ENCODE results near the gene TESK1. TPM values are rescaled to one million over a fixed set of nuclear protein-coding genes. Genes with fewer than 3 reads are reported as not detected.

TESK1 gene
- total RNA-seq, 1 donor from 2014 or later, result 42.4 TPM

- peak; percentile 98 for TF ChIP-seq CTCF (conservative IDR thresholded peaks at IDR 0.05)
- H3K36me3 Mint-ChIP-seq, result peaks cover 5% of the 10 kb centered on the region
- peaks cover 19% of the 10 kb centered on the region for H3K4me1 Mint-ChIP-seq (ENCODE audit: unreplicated experiment)
Observed at GRCh38 chr9:35603986-35604577, 980 bp upstream of the TESK1 start.

GRCh38 chr9:35605351-35606137, 482 bp downstream of the TESK1 start:
- Mint-ChIP-seq H3K27me3 (no peaks in the 10 kb centered on the region), H3K27ac (no peak overlapping the region), H3K4me3 (peak overlapping the region; percentile 89), H3K36me3 (peaks cover 7% of the 10 kb centered on the region), H3K9me3 (peaks cover 5% of the 10 kb centered on the region), H3K4me1 (ENCODE audit: unreplicated experiment) (peaks cover 19% of the 10 kb centered on the region)
- no peak for TF ChIP-seq CTCF (conservative IDR thresholded peaks at IDR 0.05)
- no peak for DNase-seq (ENCODE audit: extremely low spot score, unreplicated experiment)

More at GRCh38 chr9:35603986-35604577, 980 bp upstream of the TESK1 start:
- Mint-ChIP-seq H3K27me3 (no peaks in the 10 kb centered on the region), H3K9me3 (peaks cover 5% of the 10 kb centered on the region), H3K4me3 (peak overlapping the region; percentile 98), H3K27ac (peak overlapping the region; percentile 100)
- peak; percentile 100 for DNase-seq (ENCODE audit: extremely low spot score, unreplicated experiment)

GRCh38 chr9:35606138-35606504, 1.1 kb downstream of the TESK1 start:
- no peak for TF ChIP-seq CTCF (conservative IDR thresholded peaks at IDR 0.05)
- DNase-seq (ENCODE audit: extremely low spot score, unreplicated experiment), result no peak
- Mint-ChIP-seq H3K36me3 (peaks cover 9% of the 10 kb centered on the region), H3K4me3 (peak overlapping the region; percentile 89), H3K27me3 (no peaks in the 10 kb centered on the region), H3K9me3 (peaks cover 5% of the 10 kb centered on the region), H3K4me1 (ENCODE audit: unreplicated experiment) (peaks cover 19% of the 10 kb centered on the region), H3K27ac (peak overlapping the region; percentile 43)

GRCh38 chr9:35606726-35607125, 1.7 kb downstream of the TESK1 start:
- Mint-ChIP-seq H3K4me1 (ENCODE audit: unreplicated experiment) (peaks cover 25% of the 10 kb centered on the region), H3K27ac (no peak overlapping the region), H3K9me3 (peaks cover 5% of the 10 kb centered on the region), H3K4me3 (no peak overlapping the region), H3K27me3 (peaks cover 5% of the 10 kb centered on the region), H3K36me3 (peaks cover 9% of the 10 kb centered on the region)
- TF ChIP-seq CTCF (conservative IDR thresholded peaks at IDR 0.05), result no peak
- no peak for DNase-seq (ENCODE audit: extremely low spot score, unreplicated experiment)

GRCh38 chr9:35608221-35608620, 3.2 kb downstream of the TESK1 start:
- DNase-seq (ENCODE audit: extremely low spot score, unreplicated experiment), result no peak
- Mint-ChIP-seq H3K27ac (no peak overlapping the region), H3K9me3 (peaks cover 5% of the 10 kb centered on the region), H3K36me3 (peaks cover 9% of the 10 kb centered on the region), H3K27me3 (peaks cover 16% of the 10 kb centered on the region), H3K4me3 (no peak overlapping the region), H3K4me1 (ENCODE audit: unreplicated experiment) (peaks cover 24% of the 10 kb centered on the region)
- TF ChIP-seq CTCF (conservative IDR thresholded peaks at IDR 0.05), result no peak
